ENCODE data around the gene NOD1. TPM values are rescaled to one million over a fixed set of nuclear protein-coding genes. Genes with fewer than 3 reads are reported as not detected.
A peak's percentile ranks its signal among the peaks of the same experiment; 100 is the strongest.
"Not testable (repeated sequence)": the region's sequence is repeated elsewhere in the genome, so short reads cannot be mapped to it uniquely, and the experiment has no call there.

Gene NOD1
- total RNA-seq, 1 experiment from 2014 or later: 5.6 TPM

DNA sequence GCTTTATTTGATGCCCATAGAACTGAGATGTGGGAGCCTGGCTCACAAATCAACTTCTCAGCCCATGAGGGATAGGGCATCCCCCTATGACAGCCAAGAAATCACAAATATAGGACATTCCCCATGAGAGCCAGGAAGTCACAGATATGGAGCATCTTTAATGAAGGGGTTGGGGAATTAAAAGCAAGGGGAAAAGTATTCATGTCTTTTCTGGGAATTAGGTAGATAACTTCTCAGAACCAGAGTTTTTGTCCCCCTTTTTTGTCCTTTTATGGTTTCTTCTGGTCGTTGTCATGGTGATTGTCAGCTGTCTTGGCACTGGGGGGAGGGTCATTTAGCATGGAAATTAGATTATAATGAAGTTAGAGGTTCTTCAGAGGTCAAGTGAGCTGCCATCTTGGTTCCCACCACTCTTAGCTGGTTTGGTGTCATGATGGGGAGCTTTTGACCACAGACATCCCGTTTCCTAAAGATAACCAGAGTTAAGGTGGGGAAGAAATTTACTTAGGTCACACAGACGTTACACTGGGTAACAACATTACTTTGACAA is 56.9 kb downstream of the NOD1 start:
- no peak for DNase-seq (ENCODE audit: low read depth)

DNA sequence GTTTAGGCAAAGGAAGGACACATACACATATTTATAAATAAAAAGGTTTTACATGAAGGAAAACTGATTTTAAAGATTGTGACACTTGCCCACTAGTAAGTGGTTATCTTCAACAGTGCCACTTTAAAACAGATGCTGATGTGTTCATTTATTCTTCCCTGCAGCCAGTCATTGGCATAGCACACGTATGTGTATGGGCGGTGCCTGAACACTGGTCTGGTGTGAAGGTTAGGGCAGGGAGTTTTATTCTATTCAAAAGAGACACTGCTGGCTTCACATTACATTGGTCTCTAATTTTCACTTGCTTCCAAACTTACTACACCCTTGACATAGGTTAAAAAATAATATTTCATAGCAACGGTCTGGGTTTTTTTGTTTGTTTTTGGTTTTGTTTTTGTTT is 57.9 kb downstream of the NOD1 start:
- DNase-seq (ENCODE audit: low read depth): no peak

DNA sequence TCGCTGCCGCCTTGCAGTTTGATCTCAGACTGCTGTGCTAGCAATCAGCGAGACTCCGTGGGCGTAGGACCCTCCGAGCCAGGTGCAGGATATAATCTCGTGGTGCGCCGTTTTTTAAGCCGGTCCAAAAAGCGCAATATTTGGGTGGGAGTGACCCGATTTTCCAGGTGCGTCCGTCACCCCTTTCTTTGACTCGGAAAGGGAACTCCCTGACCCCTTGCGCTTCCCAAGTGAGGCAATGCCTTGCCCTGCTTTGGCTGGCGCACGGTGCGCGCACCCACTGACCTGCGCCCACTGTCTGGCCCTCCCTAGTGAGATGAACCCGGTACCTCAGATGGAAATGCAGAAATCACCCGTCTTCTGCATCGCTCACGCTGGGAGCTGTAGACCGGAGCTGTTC is 58.5 kb downstream of the NOD1 start:
- not testable (repeated sequence) for DNase-seq (ENCODE audit: low read depth)

DNA sequence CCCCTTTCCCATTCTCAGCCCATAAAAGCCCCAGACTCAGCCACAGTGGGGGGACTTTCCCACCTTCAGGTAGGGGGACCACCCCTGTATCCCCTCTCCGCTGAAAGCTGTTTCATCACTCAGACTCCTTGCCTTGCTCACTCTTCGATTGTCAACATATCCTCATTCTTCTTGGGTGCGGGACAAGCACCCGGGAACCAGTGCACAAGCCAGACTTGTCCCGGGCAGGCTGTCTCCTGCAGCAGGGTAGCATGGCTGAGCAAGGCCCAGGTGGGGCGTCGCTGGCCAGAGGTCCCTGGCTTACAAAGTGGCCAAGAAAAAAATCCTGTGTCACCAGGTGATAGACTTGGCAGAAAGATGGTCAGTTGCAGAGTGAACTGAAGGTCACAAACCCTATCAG is 64.7 kb downstream of the NOD1 start:
- DNase-seq (ENCODE audit: low read depth): no peak

DNA sequence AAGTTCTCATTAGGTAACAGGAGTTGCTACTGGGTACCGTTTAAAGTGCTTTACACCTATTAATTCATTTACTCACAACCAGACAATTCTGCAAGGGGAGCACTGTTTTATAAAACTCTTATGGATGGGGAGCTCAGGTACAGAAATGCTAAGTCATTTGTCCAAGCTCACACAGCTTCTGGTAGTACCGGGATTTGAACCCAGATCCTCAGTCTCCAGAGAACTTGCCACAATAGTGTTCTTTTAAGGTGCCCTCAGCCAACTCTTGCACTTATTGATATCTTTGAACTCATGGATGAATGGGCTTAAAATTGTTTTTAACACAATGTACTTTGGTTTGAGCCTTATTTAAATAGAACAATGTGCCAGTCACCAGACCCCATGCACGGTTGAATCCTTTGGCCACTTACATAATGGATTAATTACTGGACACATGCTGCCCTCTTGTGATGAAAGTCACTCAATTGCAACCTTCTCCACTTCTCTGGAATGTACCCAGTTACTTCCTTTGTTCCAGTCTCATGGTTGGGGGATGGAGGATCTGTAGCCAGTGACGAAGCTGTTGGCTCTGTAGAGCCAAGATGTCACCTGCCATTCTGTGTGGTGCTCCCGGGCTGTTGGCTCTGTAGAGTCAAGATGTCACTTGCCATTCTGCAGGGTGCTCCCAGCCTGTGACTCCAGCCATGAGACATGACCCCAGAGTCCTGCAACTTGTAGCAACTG is 65.6 kb downstream of the NOD1 start:
- peak; percentile 75 for DNase-seq (ENCODE audit: low read depth)

DNA sequence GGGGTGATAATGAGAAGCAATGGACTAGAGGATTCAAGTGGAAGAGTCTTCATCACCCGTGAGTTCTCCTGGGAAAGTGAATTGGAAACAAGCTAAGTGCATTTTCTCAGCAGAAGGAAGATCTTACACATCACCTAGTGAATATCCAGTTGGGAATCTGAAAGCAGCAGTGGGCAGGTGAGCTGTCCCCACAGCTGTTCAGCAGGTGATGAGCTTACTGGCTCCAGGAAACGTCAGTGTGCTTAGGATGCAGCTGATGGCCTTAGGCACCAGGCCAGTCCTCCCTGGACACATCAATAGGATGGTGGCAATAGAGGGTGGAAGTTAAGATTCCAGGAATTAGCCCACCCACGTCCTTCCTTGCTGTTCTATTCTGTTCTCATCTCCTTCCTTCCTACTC is 66.7 kb downstream of the NOD1 start:
- DNase-seq (ENCODE audit: low read depth): no peak

DNA sequence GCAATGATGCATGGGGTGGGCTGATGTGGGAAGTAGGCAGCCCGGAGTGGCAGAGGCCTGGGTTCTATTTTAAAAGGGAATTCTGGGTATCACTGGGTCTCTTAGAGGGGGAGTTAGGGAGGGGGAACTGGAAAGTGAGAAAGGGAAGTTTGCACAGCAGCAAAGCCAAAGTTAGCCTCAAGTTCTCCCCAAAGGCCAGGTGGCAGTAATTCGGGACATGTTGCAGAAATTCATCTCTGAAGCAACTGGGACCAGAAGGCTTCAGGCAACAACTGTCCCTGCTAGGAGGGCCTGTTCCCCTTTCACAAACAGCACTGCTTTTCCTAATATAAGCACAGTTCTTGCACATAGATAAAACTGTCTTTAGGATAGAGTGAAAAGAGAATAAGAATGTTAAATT is 67.4 kb downstream of the NOD1 start:
- no peak for DNase-seq (ENCODE audit: low read depth)

DNA sequence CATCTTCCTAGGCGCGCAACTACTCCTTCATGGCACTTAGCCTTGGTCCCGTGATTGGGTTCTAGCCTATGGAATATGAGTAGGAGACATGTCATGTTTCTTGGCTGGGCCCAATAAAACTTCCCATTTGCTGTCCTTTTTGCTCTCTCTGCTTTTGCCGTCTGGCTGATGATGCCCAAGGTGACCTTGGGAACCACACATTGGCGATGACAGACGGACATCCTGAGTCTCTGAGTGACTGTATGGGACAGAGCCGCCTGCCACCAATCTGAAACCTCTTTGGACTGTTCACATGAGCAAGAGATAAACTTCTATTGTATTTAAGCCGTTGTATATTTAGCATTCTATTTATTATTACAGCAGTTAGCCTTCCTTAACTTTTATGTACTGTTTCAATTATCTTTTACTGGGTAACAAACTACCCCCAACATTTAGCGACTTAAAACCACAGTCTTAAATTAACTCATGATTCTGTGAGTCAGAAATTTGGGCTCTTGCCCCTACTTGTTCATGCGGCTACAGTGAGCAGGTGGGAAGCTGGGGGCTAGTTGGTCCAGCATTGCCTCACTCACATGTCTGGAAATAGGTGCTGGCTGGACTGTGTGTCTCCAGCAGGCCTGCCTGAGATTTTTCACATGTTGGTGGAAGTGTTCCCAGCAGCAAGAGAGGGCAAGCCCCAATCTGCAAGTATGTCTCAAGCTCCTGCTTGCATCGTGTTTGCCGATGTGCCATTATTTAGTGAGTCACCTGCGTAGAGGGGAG is 71.7 kb downstream of the NOD1 start:
- no peak for DNase-seq (ENCODE audit: low read depth)

DNA sequence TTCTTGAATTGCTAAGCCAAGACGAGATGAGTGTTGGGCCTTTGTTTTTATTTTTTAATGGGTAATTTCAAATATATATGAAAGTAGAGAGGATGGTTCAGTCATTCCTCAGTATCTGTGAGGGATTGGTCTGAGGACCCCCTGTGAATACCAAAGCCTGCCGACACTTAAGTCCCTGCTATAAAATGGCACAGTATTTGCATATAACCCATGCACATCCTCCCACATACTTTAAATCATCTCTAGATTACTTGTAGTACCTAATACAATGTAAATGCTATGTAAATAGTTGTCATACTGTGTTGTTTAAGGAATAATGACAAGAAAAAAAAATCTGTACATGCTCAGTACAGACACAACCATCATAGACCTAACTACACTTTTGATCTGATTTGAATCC is 73.4 kb downstream of the NOD1 start:
- no peak for DNase-seq (ENCODE audit: low read depth)

DNA sequence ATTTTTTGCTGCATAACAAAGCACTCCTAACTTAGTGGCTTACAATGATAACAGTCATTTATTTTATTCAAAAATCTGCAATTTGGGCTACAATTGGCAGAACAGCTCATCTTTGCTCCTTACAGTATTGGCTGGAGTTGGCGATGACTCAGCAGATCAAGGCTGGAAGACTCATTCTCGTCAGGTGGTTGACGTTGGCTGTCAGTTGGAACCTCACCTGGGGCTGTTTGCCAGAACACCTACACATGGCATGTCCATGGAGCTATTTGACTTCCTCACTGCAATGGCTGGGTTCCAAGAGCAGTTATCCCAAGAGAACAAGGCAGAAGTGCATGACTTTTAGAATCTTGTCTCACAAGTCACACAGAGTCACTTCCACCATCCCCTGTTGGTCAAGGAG is 75.1 kb downstream of the NOD1 start:
- no peak for DNase-seq (ENCODE audit: low read depth)

DNA sequence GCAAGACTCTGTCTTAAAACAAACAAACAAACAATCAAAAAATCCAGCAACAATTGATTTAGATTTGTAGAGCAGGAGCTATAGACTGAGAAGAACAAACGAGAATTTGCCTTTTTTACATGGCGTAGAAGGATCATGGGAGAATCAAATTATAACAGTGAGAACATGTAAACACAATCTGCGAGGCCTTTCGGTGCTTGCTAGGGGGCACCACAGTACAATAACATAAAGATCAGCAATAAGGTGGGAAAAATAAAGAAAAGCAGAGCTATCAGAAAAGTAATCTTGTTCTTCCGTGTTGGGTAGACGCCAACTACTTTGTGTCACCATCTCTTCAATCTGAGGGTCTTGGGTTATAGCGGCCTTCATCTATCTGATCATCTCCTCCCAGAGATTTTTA is 82.2 kb downstream of the NOD1 start:
- no peak for DNase-seq (ENCODE audit: low read depth)

DNA sequence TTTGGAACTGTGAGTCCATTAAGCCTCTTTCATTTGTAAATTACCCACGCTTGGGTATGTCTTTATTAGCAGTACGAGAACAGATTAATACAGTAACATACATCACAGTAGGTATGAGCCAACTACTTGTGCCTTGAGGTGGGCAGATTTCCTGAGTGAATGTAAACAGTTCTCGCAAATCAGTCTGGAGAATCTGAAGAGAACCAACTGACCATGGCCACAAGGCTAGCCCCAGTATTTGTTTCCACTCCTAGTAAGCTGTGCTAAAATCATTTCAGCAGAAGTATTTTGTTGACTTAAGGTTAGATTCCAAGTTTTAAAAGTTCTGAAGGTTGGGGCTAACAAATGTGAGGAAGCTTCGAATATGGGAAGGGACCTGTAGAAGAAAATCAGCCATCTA is 82.9 kb downstream of the NOD1 start:
- no peak for DNase-seq (ENCODE audit: low read depth)

DNA sequence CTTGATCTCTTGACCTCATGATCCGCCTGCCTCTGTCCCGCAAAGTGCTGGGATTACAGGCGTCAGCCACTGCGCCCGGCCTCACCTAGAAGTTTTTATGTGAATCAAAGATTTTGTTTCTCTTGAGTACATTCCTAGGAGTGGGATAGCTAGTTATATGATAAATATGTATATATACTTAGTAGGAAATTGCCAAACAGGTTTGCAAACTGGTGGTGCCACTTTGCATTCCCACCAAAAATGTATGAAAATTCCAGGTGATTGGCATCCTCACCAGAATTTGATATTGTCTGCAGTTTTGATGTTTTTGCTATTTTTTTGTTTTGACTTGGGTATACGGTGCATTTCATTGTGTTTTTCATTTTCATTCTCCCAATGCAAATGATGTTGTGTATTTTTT is 86.8 kb downstream of the NOD1 start:
- DNase-seq (ENCODE audit: low read depth): no peak

DNA sequence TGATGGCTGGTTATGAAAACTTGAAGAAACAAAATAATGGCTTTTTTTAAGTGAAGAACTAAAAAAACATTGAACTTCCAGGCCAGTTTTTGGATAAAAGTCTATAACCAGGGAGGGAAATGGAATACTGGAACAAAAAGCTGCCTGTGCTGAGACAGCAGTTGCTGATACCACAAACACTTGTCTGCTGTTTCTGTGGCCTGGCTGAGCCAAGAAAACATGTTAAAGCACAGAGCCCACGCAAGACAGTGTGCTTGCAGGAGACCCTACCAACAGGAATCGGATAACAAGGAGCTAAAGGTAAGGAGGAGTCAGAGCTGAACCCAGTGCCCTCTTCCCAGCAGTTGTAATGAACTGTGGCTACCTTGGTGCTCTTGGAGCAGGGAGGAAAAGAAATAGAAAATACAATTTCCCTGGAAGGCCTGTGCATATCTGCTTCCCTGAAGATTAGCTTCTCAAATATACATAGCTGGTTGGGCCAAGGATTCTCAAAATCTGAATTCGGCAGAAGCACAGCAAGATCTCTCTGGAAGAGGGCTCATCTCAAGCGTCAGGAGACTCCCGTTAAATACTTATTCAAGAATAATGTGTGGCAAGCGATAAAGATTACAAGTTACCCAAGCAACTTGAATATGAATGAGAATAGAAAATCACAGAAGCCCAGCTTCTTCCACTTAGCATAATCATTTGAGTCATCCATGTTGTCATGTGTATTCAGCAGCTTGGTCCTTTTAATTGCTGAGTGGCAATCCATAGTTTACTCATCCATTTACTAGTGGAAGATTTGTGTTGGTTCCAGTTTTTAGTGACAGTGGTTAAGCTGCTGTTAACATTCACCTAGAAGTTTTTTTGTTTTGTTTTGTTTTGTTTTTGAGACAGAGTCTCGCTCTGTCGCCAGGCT is 87.6 kb downstream of the NOD1 start:
- DNase-seq (ENCODE audit: low read depth): no peak

DNA sequence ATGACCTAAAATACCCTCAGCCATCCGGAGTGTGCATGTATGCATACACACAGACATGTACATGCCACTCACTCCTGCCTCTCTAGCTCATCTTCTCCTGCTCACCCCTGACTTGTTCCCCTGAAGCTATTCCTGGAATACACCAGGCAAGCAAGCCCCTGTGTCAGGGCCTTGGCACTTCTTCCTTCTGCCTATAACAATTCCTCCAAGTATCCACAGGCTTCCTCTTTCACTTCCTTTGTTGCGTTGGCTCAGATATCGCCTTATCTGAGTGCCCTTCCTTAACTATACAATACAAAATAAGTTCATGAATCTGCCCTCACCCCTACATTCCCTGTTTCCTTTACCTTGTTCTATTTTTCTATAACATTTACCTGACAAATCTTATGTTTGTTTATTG is 88.8 kb downstream of the NOD1 start:
- no peak for DNase-seq (ENCODE audit: low read depth)

DNA sequence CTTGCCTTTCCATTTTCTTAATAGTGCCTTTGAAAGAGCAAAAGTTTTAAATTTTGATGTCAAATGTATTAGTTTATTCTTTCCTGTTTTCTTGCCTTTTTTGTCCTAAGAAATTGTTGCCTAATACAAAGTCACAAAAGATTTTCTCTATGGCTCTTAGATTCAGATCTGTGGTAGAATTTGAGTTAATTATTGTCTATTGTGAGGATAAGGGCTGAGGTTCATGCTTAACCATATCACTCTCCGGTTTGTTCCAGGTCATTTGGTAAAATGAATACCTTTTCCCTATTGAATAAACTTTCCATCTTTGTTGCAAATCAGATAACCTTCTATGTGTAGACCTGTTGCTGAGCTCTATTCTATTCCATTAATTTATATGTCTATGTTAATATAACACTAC is 96.0 kb downstream of the NOD1 start:
- DNase-seq (ENCODE audit: low read depth): no peak

DNA sequence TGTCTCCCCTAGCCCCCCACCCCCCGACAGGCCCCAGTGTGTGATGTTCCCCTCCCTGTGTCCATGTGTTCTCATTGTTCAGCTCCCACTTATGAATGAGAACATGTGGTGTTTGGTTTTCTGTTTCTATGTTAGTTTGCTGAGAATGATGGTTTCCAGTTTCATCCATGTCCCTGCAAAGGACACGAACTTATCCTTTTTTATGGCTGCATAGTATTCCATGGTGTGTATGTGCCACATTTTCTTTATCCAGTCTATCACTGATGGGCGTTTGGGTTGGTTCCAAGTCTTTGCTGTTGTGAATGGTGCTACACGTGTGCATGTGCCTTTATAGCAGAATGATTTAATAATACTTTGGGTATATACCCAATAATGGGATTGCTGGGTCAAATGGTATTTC is 97.8 kb downstream of the NOD1 start:
- DNase-seq (ENCODE audit: low read depth): not testable (repeated sequence)

DNA sequence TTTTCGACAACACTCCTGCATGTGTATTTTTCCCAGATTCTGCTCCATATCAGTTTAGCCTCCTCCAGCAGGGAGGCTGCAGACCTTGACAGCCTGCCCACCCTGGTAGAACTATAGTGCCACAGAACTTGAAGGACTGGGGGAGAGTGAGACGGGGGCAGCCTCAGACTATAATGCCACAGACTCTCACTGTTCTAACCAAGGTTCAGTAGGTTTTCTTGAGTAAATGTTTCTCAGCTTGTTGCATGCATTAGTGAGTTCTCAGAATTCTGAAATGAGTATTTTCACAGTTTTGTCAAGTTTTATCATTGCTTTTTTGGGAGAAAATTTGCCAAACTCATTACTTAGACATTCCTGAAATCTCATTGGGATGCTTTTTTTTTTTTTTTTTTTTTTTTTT is 98.3 kb downstream of the NOD1 start:
- DNase-seq (ENCODE audit: low read depth): no peak

DNA sequence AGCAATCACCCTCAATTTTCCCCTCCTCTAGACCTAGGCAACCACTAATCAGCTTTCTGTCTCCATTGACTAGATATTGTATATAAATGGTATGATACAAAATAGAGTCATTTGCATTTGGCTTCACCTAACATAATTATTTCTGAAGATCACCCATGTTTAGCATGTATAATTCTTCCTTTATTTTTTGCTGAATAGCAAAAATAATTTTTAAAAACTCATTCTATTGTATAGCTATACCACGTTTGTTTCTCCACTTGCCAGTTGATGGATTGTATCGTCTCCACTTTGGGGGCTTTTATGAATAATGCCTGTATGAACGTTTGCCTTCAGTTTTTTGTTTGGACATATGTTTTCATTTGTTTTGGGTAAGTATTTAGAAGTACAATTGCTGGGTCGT is 98.8 kb downstream of the NOD1 start:
- DNase-seq (ENCODE audit: low read depth): no peak

DNA sequence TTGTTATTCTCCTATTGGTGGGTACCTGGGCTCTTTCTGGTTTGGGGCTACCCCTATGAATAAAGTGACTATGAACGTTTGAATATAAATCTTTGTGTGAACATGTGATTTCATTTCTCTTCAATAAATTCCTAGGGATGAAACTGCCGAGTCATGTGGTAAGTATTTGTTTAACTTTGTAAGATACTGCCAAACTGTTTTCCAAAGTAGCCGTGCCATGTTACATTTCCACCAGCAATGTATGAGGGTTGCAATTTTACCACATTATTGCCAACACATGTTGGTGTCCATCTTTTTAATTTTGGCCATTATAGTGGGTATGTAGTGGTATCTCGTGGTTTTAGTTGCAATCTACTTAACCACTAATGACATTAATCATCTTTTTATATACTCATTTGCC is 99.5 kb downstream of the NOD1 start:
- no peak for DNase-seq (ENCODE audit: low read depth)

DNA sequence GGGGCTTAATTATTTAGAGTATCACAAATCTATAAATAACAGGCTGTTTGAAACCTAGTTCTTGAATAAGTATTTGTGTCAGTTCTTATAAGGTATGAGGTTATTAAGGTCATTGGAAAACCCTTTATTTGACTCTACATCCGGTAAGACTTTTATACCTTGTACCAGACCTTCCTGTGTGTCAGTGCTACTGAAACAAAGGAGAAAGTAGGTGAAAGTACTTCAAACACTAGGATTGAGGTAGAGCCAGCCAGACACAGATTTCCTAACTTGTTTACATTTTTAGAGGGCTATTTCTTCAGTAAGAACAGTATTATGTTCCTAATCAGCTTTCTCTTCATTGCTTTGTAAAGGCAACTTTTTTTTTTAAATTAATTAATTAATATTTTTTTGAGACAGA is 100.3 kb downstream of the NOD1 start:
- no peak for DNase-seq (ENCODE audit: low read depth)
